ENCODE data around the gene AIRE. TPM values are rescaled to one million over a fixed set of nuclear protein-coding genes. Genes with fewer than 3 reads are reported as not detected.

AIRE gene
- total and polyA plus RNA-seq, 8 donors: 0.06 to 0.21 (median 0.09) TPM; not detected in 2

GRCh38 chr21:44328242-44328895, 42.7 kb downstream of the AIRE start:
- peak in 1 of 4 donors; percentile 70 for DNase-seq

GRCh38 chr21:44329086-44329889, 43.6 kb downstream of the AIRE start:
- DNase-seq: peak in 1 of 4 donors; percentile 74

More at GRCh38 chr21:44328242-44328895, 42.7 kb downstream of the AIRE start:
- no peaks in the 10 kb centered on the region for H3K27me3 ChIP-seq
- H3K27ac ChIP-seq: no peak overlapping the region
- H3K36me3 ChIP-seq: peaks cover 0 to 71% of the 10 kb centered on the region in 2 donors
- no peak overlapping the region for H3K4me3 ChIP-seq
- ATAC-seq: no peak
- TF ChIP-seq CTCF (IDR thresholded peaks at IDR 0.05): no peak
- H3K4me1 ChIP-seq: peaks cover 0 to 4% of the 10 kb centered on the region in 2 donors
- intact Hi-C loops (cut with DNase I): no loop called here
- H3K9me3 ChIP-seq: no peaks in the 10 kb centered on the region

GRCh38 chr21:44329971-44330681, 44.5 kb downstream of the AIRE start:
- no peaks in the 10 kb centered on the region for H3K9me3 ChIP-seq
- intact Hi-C loops (cut with DNase I): no loop called here
- ATAC-seq (no peak), DNase-seq (peak in 1 of 4 donors; percentile 77)
- no peak for TF ChIP-seq CTCF (IDR thresholded peaks at IDR 0.05)
- peaks cover 0 to 4% of the 10 kb centered on the region in 2 donors for H3K4me1 ChIP-seq
- H3K4me3 ChIP-seq: no peak overlapping the region
- H3K27ac ChIP-seq: no peak overlapping the region
- H3K27me3 ChIP-seq: no peaks in the 10 kb centered on the region
- H3K36me3 ChIP-seq: peaks cover 0 to 56% of the 10 kb centered on the region in 2 donors

More at GRCh38 chr21:44329086-44329889, 43.6 kb downstream of the AIRE start:
- Histone ChIP-seq H3K36me3 (peaks cover 0 to 62% of the 10 kb centered on the region in 2 donors), H3K27me3 (no peaks in the 10 kb centered on the region), H3K4me1 (peaks cover 0 to 4% of the 10 kb centered on the region in 2 donors), H3K27ac (no peak overlapping the region), H3K4me3 (no peak overlapping the region), H3K9me3 (no peaks in the 10 kb centered on the region)
- intact Hi-C loops (cut with DNase I): no loop called here
- no peak for ATAC-seq
- TF ChIP-seq CTCF (IDR thresholded peaks at IDR 0.05): no peak

- ATAC-seq (no peak), DNase-seq (peak in 1 of 4 donors; percentile 65)
- Histone ChIP-seq H3K27ac (no peak overlapping the region), H3K36me3 (peaks cover 0 to 56% of the 10 kb centered on the region in 2 donors), H3K27me3 (no peaks in the 10 kb centered on the region), H3K9me3 (no peaks in the 10 kb centered on the region), H3K4me1 (peaks cover 0 to 4% of the 10 kb centered on the region in 2 donors), H3K4me3 (no peak overlapping the region)
- intact Hi-C loops (cut with DNase I): no loop called here
- TF ChIP-seq CTCF (IDR thresholded peaks at IDR 0.05): no peak
Observed at GRCh38 chr21:44330698-44331097, 45.0 kb downstream of the AIRE start.
